Measurements from ENCODE around the gene TPST1.

- TF ChIP-seq EZH2 (IDR thresholded peaks at IDR 0.05; ENCODE audit: low read length, missing control alignments): no peak
- TF ChIP-seq, protein P1, sequence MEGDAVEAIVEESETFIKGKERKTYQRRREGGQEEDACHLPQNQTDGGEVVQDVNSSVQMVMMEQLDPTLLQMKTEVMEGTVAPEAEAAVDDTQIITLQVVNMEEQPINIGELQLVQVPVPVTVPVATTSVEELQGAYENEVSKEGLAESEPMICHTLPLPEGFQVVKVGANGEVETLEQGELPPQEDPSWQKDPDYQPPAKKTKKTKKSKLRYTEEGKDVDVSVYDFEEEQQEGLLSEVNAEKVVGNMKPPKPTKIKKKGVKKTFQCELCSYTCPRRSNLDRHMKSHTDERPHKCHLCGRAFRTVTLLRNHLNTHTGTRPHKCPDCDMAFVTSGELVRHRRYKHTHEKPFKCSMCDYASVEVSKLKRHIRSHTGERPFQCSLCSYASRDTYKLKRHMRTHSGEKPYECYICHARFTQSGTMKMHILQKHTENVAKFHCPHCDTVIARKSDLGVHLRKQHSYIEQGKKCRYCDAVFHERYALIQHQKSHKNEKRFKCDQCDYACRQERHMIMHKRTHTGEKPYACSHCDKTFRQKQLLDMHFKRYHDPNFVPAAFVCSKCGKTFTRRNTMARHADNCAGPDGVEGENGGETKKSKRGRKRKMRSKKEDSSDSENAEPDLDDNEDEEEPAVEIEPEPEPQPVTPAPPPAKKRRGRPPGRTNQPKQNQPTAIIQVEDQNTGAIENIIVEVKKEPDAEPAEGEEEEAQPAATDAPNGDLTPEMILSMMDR (conservative IDR thresholded peaks at IDR 0.05 in 1 of 2, IDR thresholded peaks at IDR 0.05 in 1 of 2; ENCODE audit: low read depth in 1 of 2, low read length in 2 of 2): no peak
These were observed 6.3 kb downstream of the TPST1 start for GRCh38 chr7:66211429-66211828.
